HG03354 (cell line): ENCODE results near the gene CADM1.
A peak's percentile ranks its signal among the peaks of the same experiment; 100 is the strongest.

Experiments used
- ATAC-seq: cut with Tn5 transposase; IDR thresholded peaks from one replicate; pipeline ENCODE4 v1.9.1; 2021; ENCODE audit warnings: mild to moderate bottlenecking; ENCODE audit not compliant: unreplicated experiment, poor library complexity, severe bottlenecking

Gene CADM1

GRCh38 chr11:115151010-115151409 lies 353.2 kb downstream of the CADM1 start:
- no peak for ATAC-seq

DNA sequence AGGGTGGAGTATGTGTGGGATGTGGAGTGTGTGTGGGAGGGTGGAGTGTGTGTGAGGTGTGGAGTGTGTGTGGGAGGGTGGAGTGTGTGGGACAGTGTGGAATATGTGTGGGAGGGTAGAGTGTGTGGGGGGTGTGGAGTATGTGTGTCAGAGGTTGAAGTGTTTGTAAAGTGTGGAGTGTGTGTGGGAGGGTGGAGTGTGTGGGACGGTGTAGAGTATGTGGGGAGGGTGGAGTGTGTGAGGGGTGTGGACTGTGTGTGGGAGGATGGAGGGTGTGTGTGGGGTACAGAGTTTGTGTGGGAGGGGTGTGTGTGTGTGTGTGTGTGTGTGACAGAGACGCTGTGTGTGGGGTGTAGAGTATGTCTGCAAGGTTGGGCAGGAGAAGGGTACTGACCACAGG lies 355.5 kb downstream of the CADM1 start:
- no peak for ATAC-seq

DNA sequence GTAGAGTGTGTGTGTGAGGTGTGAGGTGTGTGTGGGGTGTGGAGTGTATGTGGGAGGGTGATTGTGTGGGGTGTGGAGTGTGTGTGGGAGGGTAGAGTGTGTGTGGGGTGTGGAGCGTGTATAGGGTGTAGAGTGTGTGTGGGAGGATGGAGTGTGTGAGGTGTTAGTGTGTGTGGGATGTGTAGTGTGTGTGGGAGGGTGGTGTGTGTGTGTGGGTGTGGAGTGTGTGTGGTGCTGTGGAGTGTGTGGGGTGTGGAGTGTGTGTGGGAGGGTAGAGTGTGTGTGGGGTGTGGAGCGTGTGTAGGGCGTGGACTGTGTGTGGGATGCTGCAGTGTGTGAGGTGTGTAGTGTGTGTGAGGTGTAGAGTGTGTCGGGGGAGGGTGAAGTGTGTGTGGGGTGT lies 356.1 kb downstream of the CADM1 start:
- no peak for ATAC-seq

GRCh38 chr11:115147243-115147807 lies 356.9 kb downstream of the CADM1 start:
- no peak for ATAC-seq

DNA sequence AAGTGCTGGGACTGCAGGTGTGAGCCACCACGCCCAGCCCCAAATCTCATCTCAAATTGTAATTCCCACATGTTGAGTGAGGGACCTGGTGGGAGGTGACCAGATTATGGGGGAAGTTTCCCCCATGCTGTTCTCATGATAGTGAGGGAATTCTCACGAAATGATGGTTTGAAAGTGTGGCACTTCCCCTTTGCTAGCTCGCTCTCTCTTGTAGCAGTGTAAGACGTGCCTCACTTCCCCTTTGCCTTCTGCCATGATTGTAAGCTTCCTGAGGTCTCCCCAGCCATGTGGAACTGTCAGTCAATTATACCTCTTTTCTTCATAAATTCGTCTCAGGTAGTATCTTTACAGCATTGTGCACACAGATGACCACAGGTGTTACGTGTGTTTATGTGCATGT lies 357.8 kb downstream of the CADM1 start:
- ATAC-seq, result no peak

GRCh38 chr11:115145324-115145723 lies 358.9 kb downstream of the CADM1 start:
- no peak for ATAC-seq

GRCh38 chr11:115144914-115145313 lies 359.3 kb downstream of the CADM1 start:
- no peak for ATAC-seq

DNA sequence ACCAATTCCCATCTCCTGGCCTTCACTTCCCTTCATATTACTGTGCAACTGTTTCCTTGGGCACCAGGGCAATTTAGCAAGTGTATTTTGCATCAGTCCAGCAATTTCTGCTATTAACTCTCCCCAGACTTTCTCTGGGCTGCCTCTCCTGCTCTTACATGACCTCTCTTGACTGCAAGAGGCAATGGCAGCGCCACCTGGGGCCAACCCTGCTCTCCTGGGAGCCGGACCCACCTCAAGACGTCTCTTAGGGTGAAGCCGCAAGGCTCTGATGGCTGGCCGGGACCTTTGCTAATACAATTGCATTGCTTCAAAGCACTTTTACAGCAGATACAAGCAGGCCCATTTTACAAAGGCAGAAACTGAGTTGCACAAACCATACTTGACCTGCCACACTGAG lies 360.2 kb downstream of the CADM1 start:
- ATAC-seq, result no peak

DNA sequence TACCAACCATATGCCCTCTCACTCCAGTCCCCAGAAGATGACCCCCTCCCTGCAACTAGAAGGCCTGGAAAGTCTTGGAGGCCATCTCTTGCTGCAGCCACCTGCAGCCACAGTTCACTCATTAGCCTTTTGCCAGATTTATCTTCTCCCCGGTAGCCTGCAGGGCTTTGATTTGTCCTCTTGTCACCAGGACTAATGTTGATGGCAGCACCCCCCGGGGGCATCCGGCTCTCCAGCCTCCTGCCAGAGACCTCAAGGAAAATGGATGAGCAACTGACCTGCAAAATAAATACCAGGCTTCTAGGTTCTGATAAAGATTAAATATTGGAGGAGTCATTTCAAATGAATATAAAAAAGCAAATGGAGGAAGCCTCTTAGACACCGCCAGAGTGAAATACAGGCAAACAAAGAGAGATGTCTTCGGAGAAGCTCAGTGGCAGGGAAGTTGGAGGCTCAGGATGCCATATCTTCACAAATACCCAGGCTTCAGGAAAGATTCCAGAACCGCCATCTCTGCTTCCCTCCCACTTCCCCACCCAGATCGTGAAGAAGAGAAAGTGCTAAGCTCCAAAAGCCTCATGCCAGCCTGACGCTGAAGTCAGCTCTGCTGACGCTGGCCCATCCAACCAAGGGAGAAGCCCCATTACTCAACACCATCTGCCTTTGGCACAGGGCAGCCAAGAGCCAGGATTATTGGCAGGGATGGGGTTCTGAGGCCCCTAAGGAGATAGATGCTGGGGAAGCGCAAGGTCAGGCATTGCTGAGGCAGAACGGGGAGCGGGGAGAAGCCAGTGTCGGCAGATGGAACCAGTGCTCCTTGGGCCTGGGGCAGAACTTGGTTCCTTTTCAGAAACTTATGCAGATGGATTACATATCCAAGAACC lies 362.7 kb downstream of the CADM1 start:
- ATAC-seq, result no peak

DNA sequence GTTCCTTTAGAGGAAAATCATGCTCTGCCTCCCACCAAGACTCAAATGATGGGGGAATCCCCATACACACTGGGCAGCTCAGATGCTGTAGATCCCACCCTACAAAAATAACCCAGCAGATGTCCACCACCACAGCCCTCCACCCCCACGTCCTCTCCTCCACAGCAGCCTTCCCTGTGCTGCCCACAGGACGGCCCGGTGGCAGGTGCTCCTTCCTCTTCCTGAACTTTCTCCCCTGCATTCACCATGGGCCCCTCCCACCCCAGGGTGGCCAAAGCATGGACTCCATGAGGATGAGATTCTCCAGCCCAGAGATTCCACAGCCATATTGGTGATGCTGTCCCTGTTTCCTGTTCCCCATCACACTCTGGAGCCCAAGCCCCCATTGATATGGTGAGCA lies 368.3 kb downstream of the CADM1 start:
- ATAC-seq, result no peak

- ATAC-seq, result no peak
Measured at GRCh38 chr11:115134926-115135325, 369.3 kb downstream of the CADM1 start.

DNA sequence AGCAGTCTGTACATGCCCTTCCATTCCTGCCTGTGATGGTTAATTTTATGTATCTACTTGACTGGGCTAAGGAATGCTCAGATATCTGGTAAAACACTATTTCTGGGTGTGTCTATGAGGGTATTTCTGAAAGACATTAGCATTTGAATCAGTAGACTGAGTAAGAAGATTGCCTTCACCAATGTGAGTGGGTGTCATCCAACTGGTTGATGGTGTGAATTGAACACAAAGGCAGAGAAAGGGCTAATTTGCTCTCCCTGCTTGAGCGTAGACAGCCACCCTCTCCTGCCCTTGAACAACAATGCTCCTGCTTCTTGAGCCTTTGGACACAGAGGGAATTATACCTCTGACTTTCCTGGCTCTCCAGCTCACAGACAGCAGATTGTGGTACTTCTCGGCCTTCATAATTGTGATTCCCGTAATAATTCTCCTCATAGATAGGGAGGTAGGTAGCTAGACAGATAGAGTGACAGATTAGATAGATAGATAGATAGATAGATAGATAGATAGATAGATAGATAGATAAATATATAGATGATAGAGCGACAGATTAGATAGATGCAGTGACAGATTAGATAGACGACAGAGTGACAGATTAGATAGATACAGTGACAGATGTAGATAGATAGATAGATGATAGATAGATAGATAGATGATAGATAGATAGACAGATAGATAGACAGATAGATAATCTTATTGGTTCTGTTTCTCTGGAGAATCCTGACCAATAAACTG lies 370.6 kb downstream of the CADM1 start:
- no peak for ATAC-seq

- no peak for ATAC-seq
Measured at GRCh38 chr11:115132436-115133228, 371.6 kb downstream of the CADM1 start.

DNA sequence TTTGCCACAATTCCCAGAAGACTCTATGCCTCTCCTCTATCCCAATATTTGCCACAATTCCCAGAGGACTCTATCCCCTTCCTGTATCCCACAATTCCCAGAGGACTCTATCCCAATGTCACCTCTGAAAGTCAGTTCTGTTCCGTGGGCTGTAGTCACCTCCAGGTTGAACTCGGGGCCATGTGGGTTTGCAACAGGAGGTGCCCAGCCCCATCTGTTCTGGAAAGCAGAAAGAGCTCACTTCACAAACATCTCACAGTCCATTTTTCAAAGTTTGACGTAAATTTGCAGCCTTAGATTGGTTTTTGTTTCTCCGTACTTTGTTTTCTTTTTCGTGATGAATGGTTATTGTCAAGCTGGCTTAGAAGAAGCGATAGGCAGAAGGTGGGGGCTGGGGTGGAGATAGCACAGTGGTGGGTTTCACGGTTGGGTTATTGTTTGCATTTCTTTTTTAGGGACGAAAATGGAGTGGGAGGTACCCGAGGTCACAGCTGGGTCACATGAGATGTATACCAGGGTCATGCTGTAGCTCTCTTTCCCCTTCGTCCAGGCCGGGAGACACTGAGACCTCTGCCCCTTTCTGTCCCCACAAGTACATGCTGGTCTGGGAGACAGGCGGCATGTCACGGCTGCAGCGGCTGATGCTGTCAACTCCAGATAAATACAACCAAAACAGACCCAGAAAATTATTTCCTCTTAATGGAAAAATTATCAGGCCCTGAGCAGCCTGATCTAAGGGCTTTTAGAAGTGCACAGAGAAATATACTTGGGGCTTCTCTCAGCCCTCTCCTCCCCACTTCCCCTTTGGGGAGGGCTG lies 374.5 kb downstream of the CADM1 start:
- no peak for ATAC-seq

GRCh38 chr11:115128226-115128625 lies 376.0 kb downstream of the CADM1 start:
- ATAC-seq, result no peak

GRCh38 chr11:115127790-115128189 lies 376.4 kb downstream of the CADM1 start:
- ATAC-seq, result no peak

DNA sequence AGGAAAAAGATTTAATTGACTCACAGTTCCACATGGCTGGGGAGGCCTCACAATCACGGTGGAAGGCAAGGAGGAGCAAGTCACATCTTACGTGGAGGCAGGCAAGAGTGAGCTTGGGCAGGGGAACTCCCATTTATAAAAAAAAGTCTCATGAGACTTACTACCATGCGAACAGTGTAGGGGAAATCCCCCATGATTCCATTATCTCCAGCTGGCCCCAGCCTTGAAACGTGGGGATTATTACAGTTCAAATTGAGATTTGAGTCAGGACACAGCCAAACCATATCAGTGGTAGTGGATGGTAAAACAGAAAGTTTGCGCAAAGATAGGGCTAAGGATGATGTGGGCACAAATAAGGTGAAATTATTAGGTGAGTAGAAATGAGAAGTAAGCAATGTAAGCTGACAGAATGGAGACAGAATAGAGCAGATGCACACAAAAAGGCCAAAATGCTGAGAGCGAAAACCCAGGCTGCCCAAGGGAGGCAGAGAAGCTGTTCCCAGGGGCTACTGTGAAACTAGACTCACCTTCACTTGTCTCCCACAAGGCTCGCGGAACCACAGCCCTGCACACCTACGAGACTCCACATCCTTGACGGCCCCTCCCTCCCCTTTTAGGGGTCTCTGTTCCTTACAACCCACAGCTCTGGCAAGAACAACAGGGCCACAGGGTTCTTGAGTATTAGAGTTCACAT lies 377.6 kb downstream of the CADM1 start:
- ATAC-seq, result peak; percentile 88

- ATAC-seq, result peak; percentile 26
Measured at GRCh38 chr11:115126092-115126491, 378.1 kb downstream of the CADM1 start.

- no peak for ATAC-seq
Measured at GRCh38 chr11:115124786-115125185, 379.4 kb downstream of the CADM1 start.
